OCI-LY3 (cell line): ENCODE results near the gene TMEM185B.

Experiments used
- CTCF ChIP-seq: fragments of 200-600, 300-600 bp; sonication (generic); IDR thresholded peaks from 2 replicates; pipeline ENCODE4 v1.5.1; 2014; ENCODE audit warnings: antibody characterized with exemption, low read length, low read depth
- EZH2phosphoT487 ChIP-seq: fragments of 200-600 bp; shearing (Covaris generic); IDR thresholded peaks from 2 replicates; pipeline ENCODE4 v1.6.1; 2018; ENCODE audit warnings: antibody characterized with exemption, mixed run types, low read depth

DNA sequence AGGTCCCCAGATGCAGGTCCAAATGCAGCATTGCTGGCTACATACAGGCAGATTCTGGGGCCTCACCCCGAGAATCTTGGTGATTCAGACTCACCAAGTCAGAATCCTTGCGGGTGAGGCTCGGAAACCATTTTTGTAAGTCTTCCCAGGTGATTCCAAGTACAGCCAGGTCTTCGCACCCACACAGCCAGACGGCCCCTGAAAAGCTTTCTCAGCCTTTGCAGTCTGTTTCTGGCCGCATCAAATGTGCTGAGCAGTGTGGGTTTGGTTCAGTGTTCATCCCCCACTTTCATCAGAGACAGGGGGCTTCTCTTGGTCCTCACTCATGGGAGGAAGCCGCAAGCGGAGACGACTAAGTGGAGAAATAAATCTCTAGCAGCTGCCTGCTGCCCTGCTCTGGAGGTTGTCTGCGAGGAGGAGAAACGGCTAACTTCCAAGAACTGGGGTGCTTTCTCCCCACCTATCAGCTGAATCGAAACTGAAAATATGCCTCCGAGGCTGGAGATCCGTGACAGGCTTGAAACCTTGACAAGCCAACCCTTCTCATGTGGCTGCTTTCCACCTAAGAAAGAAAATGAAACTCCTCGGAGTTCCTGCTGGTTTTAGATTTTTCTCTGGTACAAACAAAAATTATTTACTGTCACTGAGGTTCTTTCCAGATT lies 8.9 kb upstream of the TMEM185B start:
- no peak for TF ChIP-seq CTCF
- no peak for TF ChIP-seq EZH2phosphoT487
